HepG2 (cell line): ENCODE measurements around the gene CYP4A22. TPM values are rescaled to one million over a fixed set of nuclear protein-coding genes. Genes with fewer than 3 reads are reported as not detected.

Source experiments
- ATAC-seq: fragments of 200-7000 bp; cut with Tn5 transposase; 3 replicates; pipeline ENCODE4 v1.9.1; 2020; ENCODE audit warnings: mild to moderate bottlenecking, moderate library complexity
- BruUV-seq: library from RNA; stranded (reverse); fragments of 400-500 nt; replicated peaks from 2 replicates; lab custom pipeline; 2021; lab: Mats Ljungman, UMichigan
- CTCF ChIA-PET: fragments of 300-600 bp; formaldehyde crosslinking; extraction: SDS; loops from one replicate; lab custom pipeline; 2021; ENCODE audit warnings: low total read pairs, inconsistent platforms, low intra/inter-chr PET ratio; lab: Yijun Ruan, JAX
- POLR2A ChIA-PET: fragments of 350-600 bp; sonication (Branson Sonifier 250); formaldehyde crosslinking; loops from one replicate; lab custom pipeline; 2020; ENCODE audit warnings: antibody characterized with exemption, inconsistent platforms; lab: Yijun Ruan, JAX
- DNase-seq: peaks from one replicate; pipeline ENCODE4 v3.0.0-alpha.2; 2015; ENCODE audit warnings: low spot score
- FAIRE-seq: peaks from 3 replicates; lab custom pipeline; 2011; peaks lifted over from hg19 to GRCh38; lab: Jason Lieb, UNC
- H2AFZ ChIP-seq: one replicate; pipeline ENCODE4 v1.6.1; 2011; ENCODE audit warnings: low read length, inconsistent platforms
- H3K27ac ChIP-seq: fragments of 300-600 bp; 3 replicates; pipeline ENCODE4 v1.8.0; 2011; ENCODE audit warnings: mixed run types, mild to moderate bottlenecking, mixed read lengths, low read length, inconsistent platforms; ENCODE audit not compliant: insufficient read depth; ENCODE audit errors: extremely low read length
- H3K27me3 ChIP-seq, 2 experiments: fragments of 200-600 bp in 1 of 2; 2 replicates in 1 of 2; 3 replicates in 1 of 2; pipeline versions ENCODE4 v1.6.0 to v1.8.0; 2011; ENCODE audit warnings: low read length in 2 of 2, mild to moderate bottlenecking in 2 of 2, moderate library complexity in 2 of 2, inconsistent platforms in 1 of 2; ENCODE audit not compliant: insufficient read depth in 2 of 2, control insufficient read depth in 1 of 2
- H3K36me3 ChIP-seq, 2 experiments: fragments of 200-600 bp in 1 of 2; replicated peaks in 1 of 2; 2 replicates in 1 of 2; 3 replicates in 1 of 2; pipeline versions ENCODE4 v1.5.1 to v1.8.0; 2011; ENCODE audit warnings: low read length in 2 of 2, inconsistent platforms in 1 of 2; ENCODE audit not compliant: insufficient read depth in 2 of 2, control insufficient read depth in 1 of 2
- H3K4me1 ChIP-seq: 2 replicates; pipeline ENCODE4 v1.5.1; 2012; ENCODE audit warnings: low read length, inconsistent platforms; ENCODE audit not compliant: insufficient read depth
- H3K4me2 ChIP-seq: 2 replicates; pipeline ENCODE4 v1.6.0; 2011; ENCODE audit warnings: low read depth, low read length, inconsistent platforms
- H3K4me3 ChIP-seq, 3 experiments: fragments of 200-600 bp in 1 of 3; sonication (generic), shearing (Covaris generic) in 1 of 3; replicated peaks in 1 of 3; 2 replicates each; pipeline ENCODE4 v1.5.1; 2011 to 2016; ENCODE audit warnings: low read length in 3 of 3, inconsistent platforms in 2 of 3, low read depth in 2 of 3, mild to moderate bottlenecking in 2 of 3, control low read depth in 1 of 3, mixed read lengths in 1 of 3; ENCODE audit not compliant: insufficient read depth in 1 of 3
- H3K79me2 ChIP-seq: one replicate; pipeline ENCODE4 v1.6.1; 2011; ENCODE audit warnings: low read length, inconsistent platforms; ENCODE audit not compliant: insufficient read depth
- H3K9ac ChIP-seq: 2 replicates; pipeline ENCODE4 v1.6.0; 2011; ENCODE audit warnings: mild to moderate bottlenecking, low read depth, low read length, inconsistent platforms; ENCODE audit not compliant: insufficient read depth
- H3K9me3 ChIP-seq: 2 replicates; pipeline ENCODE4 v1.5.1; 2012; ENCODE audit warnings: mild to moderate bottlenecking, low read length
- H4K20me1 ChIP-seq: 2 replicates; pipeline ENCODE4 v1.6.0; 2011; ENCODE audit warnings: inconsistent platforms, mild to moderate bottlenecking, low read length, moderate library complexity; ENCODE audit not compliant: insufficient read depth
- CHD2 ChIP-seq: IDR thresholded peaks from 2 replicates; pipeline ENCODE4 v1.6.1; 2011; ENCODE audit warnings: low read depth, low read length, improper control_type of control experiment
- EEA1 ChIP-seq: sonication (generic); formaldehyde crosslinking; IDR thresholded peaks from 2 replicates; pipeline ENCODE4 v1.5.1; 2020; ENCODE audit warnings: mild to moderate bottlenecking, missing genetic modification reagents, borderline replicate concordance
- NR2F6 ChIP-seq, 2 experiments: IDR thresholded peaks; 2 replicates each; pipeline ENCODE4 v1.6.1; 2016; ENCODE audit warnings: antibody characterized with exemption in 1 of 2, mild to moderate bottlenecking in 1 of 2
- PHB2 ChIP-seq: fragments of 450-650 bp; IDR thresholded peaks from 2 replicates; pipeline ENCODE4 v1.6.1; 2018; ENCODE audit not compliant: partially characterized antibody
- SOX6 ChIP-seq, 2 experiments: fragments of 450-650 bp in 1 of 2; sonication (generic) in 1 of 2; formaldehyde crosslinking in 1 of 2; IDR thresholded peaks; 2 replicates each; pipeline versions ENCODE4 v1.4.0 to v1.6.1; 2017 to 2020; ENCODE audit warnings: antibody characterized with exemption in 1 of 2, mild to moderate bottlenecking in 1 of 2, missing genetic modification reagents in 1 of 2
- SRSF9 ChIP-seq: fragments of 200-400 bp; formaldehyde crosslinking; IDR thresholded peaks from 2 replicates; pipeline ENCODE4 v1.6.1; 2018; ENCODE audit warnings: borderline replicate concordance, mild to moderate bottlenecking, low read depth, low read length; ENCODE audit not compliant: insufficient read depth, poor library complexity, severe bottlenecking
- ZMAT3 ChIP-seq: sonication (generic); formaldehyde crosslinking; conservative IDR thresholded peaks from 2 replicates; pipeline ENCODE4 v1.7.0; 2021; ENCODE audit warnings: missing genetic modification reagents
- ZNF101 ChIP-seq: sonication (generic); formaldehyde crosslinking; IDR thresholded peaks from 2 replicates; pipeline ENCODE4 v1.4.0; 2020; ENCODE audit warnings: mild to moderate bottlenecking, low read depth, missing genetic modification reagents, borderline replicate concordance
- ZNF337 ChIP-seq: sonication (generic); formaldehyde crosslinking; IDR thresholded peaks from 2 replicates; pipeline ENCODE4 v1.5.1; 2020; ENCODE audit warnings: missing genetic modification reagents, low read depth, mild to moderate bottlenecking, borderline replicate concordance
- ZNF746 ChIP-seq: sonication (generic); formaldehyde crosslinking; IDR thresholded peaks from 2 replicates; pipeline ENCODE4 v1.8.0; 2022; ENCODE audit warnings: mild to moderate bottlenecking, missing genetic modification reagents
- ZSCAN31 ChIP-seq: sonication (generic); formaldehyde crosslinking; IDR thresholded peaks from 2 replicates; pipeline ENCODE4 v1.5.0; 2020; ENCODE audit warnings: low read depth, mild to moderate bottlenecking, missing genetic modification reagents
- WGBS: methylation state at CpG from one replicate; pipeline ENCODE4 v1.1.6; 2017; ENCODE audit warnings: low lambda C conversion rate; 5-methylcytosine and 5-hydroxymethylcytosine counted together
- in situ Hi-C: cut with HindIII; loops from 2 replicates; pipeline ENCODE4 v1.10.0; 2017; ENCODE audit warnings: low pct_unique_long_range_greater_than_20kb; ENCODE audit not compliant: extremely low pct_ligation_motif_present
- intact Hi-C: fragments of 100-400 bp; cut with micrococcal nuclease; formaldehyde crosslinking; loops from one replicate; pipeline ENCODE4 v1.10.0; 2022; ENCODE audit not compliant: unreplicated experiment
- polyA plus RNA-seq, 8 experiments: library from polyadenylated mRNA; depleted of rRNA in 3 of 8; stranded (reverse) in 7 of 8; unstranded in 1 of 8; fragments of >200 nt; fragmentation: Illumina TruSeq in 4 of 8; extraction: Trizol in 4 of 8; gene quantifications; 2 replicates each; pipeline versions ENCODE4 v1.2.1 to v1.2.3, GENCODE V29; 2011 to 2016; ENCODE audit warnings: low read depth in 4 of 8, missing spikeins in 1 of 8, mixed read lengths in 1 of 8; ENCODE audit not compliant: insufficient read depth in 1 of 8
- total RNA-seq, 5 experiments: library from RNA; depleted of rRNA; stranded (reverse); fragments of >200 nt; fragmentation: Illumina TruSeq; extraction: Trizol; gene quantifications; 2 replicates each; pipeline ENCODE4 v1.2.3, GENCODE V29; 2016; ENCODE audit warnings: low read depth in 1 of 5
- TF ChIP-seq, protein P1 (sequence below): sonication (generic); formaldehyde crosslinking; IDR thresholded peaks from 2 replicates; pipeline ENCODE4 v1.4.0; 2020; ENCODE audit warnings: missing genetic modification reagents
- TF ChIP-seq, protein P2 (sequence below), 2 experiments: sonication (generic) in 1 of 2; formaldehyde crosslinking in 1 of 2; IDR thresholded peaks; 2 replicates each; pipeline versions ENCODE4 v1.4.0 to v1.6.1; 2018 to 2020; ENCODE audit warnings: missing genetic modification reagents in 2 of 2, borderline replicate concordance in 1 of 2, low read depth in 1 of 2, mild to moderate bottlenecking in 1 of 2, missing biosample characterization in 1 of 2
- TF ChIP-seq, protein P3 (sequence below): sonication (generic); formaldehyde crosslinking; IDR thresholded peaks from 2 replicates; pipeline ENCODE4 v1.5.1; 2020; ENCODE audit warnings: mild to moderate bottlenecking, missing genetic modification reagents, borderline replicate concordance

Gene CYP4A22
- total and polyA plus RNA-seq, 2 of the 13 experiments (the other 11 are each of a cell fraction or from before 2014, with no cell fraction given): not detected

DNA sequence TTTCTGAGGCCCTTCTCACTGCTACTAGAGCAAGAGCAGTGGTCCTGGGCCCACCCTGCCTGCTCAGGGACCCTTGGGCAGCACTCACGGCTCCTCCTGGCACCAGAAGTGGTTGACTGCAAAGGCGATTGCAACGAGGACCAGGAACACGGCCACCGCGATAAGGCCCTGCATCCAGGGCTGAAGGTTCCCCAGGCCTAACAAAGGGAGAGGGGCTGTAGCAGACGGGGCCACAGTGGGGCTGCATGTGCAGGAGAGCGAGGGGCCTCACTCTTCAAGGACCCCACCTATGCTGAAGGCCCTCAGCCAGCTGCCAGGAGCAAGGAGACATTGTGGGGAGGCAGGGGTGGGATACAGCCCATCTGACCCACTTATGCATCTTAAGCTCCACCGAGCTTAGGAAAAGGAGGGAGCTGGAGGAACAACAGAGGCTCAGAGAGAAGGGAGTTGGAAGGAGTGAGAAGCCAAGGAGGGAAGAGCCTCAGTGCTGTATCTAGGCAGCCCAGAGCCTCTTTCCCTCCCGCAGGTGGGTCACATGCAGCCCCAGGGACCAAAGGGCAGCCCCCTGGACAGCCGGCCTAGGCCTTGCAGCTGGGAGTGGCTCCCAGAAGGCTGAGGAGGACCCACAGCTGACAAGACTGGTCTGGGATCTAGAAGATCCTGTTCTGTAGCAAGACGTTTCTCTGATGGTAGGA lies 50.1 kb downstream of the CYP4A22 start:
- ATAC-seq (0 out of 3 replicates have a peak, but pooled peaks have one; percentile 6), DNase-seq (no peak), FAIRE-seq (no peak)
- Histone ChIP-seq H3K36me3 (no peaks in the 10 kb centered on the region), H3K4me3 (peak overlapping the region in 1 of 3 experiments; percentile 31; a peak in 1 of 6 replicates), H2AFZ (no peak overlapping the region), H3K4me2 (peak overlapping the region; percentile 47), H3K4me1 (peaks cover 87% of the 10 kb centered on the region), H3K79me2 (no peaks in the 10 kb centered on the region), H3K27ac (no peak overlapping the region), H3K9ac (peak overlapping the region; percentile 39; the same call in 1 of the 2 replicates), H4K20me1 (no peaks in the 10 kb centered on the region), H3K9me3 (no peaks in the 10 kb centered on the region), H3K27me3 (no peaks in the 10 kb centered on the region)
- intact Hi-C loops: no loop called here
- BruUV-seq: no TSS peak
- in situ Hi-C loops: loop anchor here (25.0 kb wide), 1 partner anchor 525 kb away; no protein-coding TSS in a partner anchor
- ChIA-PET POLR2A (interaction anchor here (8.3 kb wide), 1 partner anchor 6 kb away, joined by 168 read pairs; no protein-coding TSS in a partner anchor), CTCF (no interaction called here)
- 66% methylated on average over 11 of the region's 12 CpGs for WGBS
- no peak for TF ChIP-seq ZNF746 (CRISPR knock-in tag)
- TF ChIP-seq ZMAT3: no peak
- TF ChIP-seq, protein P1, sequence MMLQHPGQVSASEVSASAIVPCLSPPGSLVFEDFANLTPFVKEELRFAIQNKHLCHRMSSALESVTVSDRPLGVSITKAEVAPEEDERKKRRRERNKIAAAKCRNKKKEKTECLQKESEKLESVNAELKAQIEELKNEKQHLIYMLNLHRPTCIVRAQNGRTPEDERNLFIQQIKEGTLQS (CRISPR knock-in tag): no peak
- TF ChIP-seq ZSCAN31 (CRISPR knock-in tag): no peak
- TF ChIP-seq, protein P2, sequence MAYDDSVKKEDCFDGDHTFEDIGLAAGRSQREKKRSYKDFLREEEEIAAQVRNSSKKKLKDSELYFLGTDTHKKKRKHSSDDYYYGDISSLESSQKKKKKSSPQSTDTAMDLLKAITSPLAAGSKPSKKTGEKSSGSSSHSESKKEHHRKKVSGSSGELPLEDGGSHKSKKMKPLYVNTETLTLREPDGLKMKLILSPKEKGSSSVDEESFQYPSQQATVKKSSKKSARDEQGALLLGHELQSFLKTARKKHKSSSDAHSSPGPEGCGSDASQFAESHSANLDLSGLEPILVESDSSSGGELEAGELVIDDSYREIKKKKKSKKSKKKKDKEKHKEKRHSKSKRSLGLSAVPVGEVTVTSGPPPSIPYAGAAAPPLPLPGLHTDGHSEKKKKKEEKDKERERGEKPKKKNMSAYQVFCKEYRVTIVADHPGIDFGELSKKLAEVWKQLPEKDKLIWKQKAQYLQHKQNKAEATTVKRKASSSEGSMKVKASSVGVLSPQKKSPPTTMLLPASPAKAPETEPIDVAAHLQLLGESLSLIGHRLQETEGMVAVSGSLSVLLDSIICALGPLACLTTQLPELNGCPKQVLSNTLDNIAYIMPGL (CRISPR knock-in tag; IDR thresholded peaks at IDR 0.05; ENCODE audit: borderline replicate concordance in 1 of 2, low read depth in 1 of 2): 0 out of 4 replicates have a peak, but pooled peaks of 1 of the 2 experiments have one; percentile 8
- TF ChIP-seq SRSF9: no peak
- TF ChIP-seq, protein P3, sequence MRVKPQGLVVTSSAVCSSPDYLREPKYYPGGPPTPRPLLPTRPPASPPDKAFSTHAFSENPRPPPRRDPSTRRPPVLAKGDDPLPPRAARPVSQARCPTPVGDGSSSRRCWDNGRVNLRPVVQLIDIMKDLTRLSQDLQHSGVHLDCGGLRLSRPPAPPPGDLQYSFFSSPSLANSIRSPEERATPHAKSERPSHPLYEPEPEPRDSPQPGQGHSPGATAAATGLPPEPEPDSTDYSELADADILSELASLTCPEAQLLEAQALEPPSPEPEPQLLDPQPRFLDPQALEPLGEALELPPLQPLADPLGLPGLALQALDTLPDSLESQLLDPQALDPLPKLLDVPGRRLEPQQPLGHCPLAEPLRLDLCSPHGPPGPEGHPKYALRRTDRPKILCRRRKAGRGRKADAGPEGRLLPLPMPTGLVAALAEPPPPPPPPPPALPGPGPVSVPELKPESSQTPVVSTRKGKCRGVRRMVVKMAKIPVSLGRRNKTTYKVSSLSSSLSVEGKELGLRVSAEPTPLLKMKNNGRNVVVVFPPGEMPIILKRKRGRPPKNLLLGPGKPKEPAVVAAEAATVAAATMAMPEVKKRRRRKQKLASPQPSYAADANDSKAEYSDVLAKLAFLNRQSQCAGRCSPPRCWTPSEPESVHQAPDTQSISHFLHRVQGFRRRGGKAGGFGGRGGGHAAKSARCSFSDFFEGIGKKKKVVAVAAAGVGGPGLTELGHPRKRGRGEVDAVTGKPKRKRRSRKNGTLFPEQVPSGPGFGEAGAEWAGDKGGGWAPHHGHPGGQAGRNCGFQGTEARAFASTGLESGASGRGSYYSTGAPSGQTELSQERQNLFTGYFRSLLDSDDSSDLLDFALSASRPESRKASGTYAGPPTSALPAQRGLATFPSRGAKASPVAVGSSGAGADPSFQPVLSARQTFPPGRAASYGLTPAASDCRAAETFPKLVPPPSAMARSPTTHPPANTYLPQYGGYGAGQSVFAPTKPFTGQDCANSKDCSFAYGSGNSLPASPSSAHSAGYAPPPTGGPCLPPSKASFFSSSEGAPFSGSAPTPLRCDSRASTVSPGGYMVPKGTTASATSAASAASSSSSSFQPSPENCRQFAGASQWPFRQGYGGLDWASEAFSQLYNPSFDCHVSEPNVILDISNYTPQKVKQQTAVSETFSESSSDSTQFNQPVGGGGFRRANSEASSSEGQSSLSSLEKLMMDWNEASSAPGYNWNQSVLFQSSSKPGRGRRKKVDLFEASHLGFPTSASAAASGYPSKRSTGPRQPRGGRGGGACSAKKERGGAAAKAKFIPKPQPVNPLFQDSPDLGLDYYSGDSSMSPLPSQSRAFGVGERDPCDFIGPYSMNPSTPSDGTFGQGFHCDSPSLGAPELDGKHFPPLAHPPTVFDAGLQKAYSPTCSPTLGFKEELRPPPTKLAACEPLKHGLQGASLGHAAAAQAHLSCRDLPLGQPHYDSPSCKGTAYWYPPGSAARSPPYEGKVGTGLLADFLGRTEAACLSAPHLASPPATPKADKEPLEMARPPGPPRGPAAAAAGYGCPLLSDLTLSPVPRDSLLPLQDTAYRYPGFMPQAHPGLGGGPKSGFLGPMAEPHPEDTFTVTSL (CRISPR knock-in tag): no peak
- no peak for TF ChIP-seq CHD2
- no peak for TF ChIP-seq EEA1 (CRISPR knock-in tag)
- no peak for TF ChIP-seq SOX6 (IDR thresholded peaks at IDR 0.05)
- TF ChIP-seq SOX6 (CRISPR knock-in tag; IDR thresholded peaks at IDR 0.05): no peak
- no peak for TF ChIP-seq ZNF101 (CRISPR knock-in tag)
- TF ChIP-seq ZNF337 (CRISPR knock-in tag): no peak
- no peak for TF ChIP-seq PHB2
- no peak for TF ChIP-seq NR2F6 (IDR thresholded peaks at IDR 0.05)
- 0 out of 2 replicates have a peak, but pooled peaks have one; percentile 28 for TF ChIP-seq NR2F6 (CRISPR knock-in tag; IDR thresholded peaks at IDR 0.05)
